ENCODE data around the gene ERH. TPM values are rescaled to one million over a fixed set of nuclear protein-coding genes. Genes with fewer than 3 reads are reported as not detected.

Gene ERH
- total RNA-seq, 1 donor from 2014 or later = 441 TPM

GRCh38 chr14:69342928-69343525 lies 55.1 kb downstream of the ERH start:
- Mint-ChIP-seq H3K4me1 (no peaks in the 10 kb centered on the region), H3K9me3 (no peaks in the 10 kb centered on the region), H3K4me3 (no peak overlapping the region), H3K27ac (no peak overlapping the region), H3K36me3 (ENCODE audit: low read depth) (no peaks in the 10 kb centered on the region), H3K27me3 (peaks cover 23% of the 10 kb centered on the region)
- no peak for DNase-seq
- intact Hi-C loops (cut with micrococcal nuclease) = no loop called here

- no peak overlapping the region for H3K27ac Mint-ChIP-seq
- H3K4me3 Mint-ChIP-seq = no peak overlapping the region
- no peaks in the 10 kb centered on the region for H3K36me3 Mint-ChIP-seq (ENCODE audit: low read depth)
- H3K27me3 Mint-ChIP-seq = peaks cover 22% of the 10 kb centered on the region
- DNase-seq = no peak
- peaks cover 8% of the 10 kb centered on the region for H3K4me1 Mint-ChIP-seq
- intact Hi-C loops (cut with micrococcal nuclease) = no loop called here
- no peaks in the 10 kb centered on the region for H3K9me3 Mint-ChIP-seq
Observed at GRCh38 chr14:69339426-69339825, 58.7 kb downstream of the ERH start.

- intact Hi-C loops (cut with micrococcal nuclease) = no loop called here
- DNase-seq = no peak
Observed at GRCh38 chr14:69337984-69338383, 60.1 kb downstream of the ERH start.

GRCh38 chr14:69335371-69335771 lies 62.7 kb downstream of the ERH start:
- DNase-seq = peak; percentile 74
- H3K27ac Mint-ChIP-seq = no peak overlapping the region
- H3K27me3 Mint-ChIP-seq = peaks cover 3% of the 10 kb centered on the region
- H3K9me3 Mint-ChIP-seq = no peaks in the 10 kb centered on the region
- no peaks in the 10 kb centered on the region for H3K36me3 Mint-ChIP-seq (ENCODE audit: low read depth)
- H3K4me3 Mint-ChIP-seq = no peak overlapping the region
- intact Hi-C loops (cut with micrococcal nuclease) = no loop called here
- peaks cover 8% of the 10 kb centered on the region for H3K4me1 Mint-ChIP-seq

More at GRCh38 chr14:69337984-69338383, 60.1 kb downstream of the ERH start:
- peaks cover 8% of the 10 kb centered on the region for H3K4me1 Mint-ChIP-seq
- H3K27me3 Mint-ChIP-seq = peaks cover 17% of the 10 kb centered on the region
- H3K9me3 Mint-ChIP-seq = no peaks in the 10 kb centered on the region
- no peaks in the 10 kb centered on the region for H3K36me3 Mint-ChIP-seq (ENCODE audit: low read depth)
- no peak overlapping the region for H3K4me3 Mint-ChIP-seq
- H3K27ac Mint-ChIP-seq = no peak overlapping the region

GRCh38 chr14:69334576-69334975 lies 63.5 kb downstream of the ERH start:
- H3K27ac Mint-ChIP-seq = no peak overlapping the region
- no peak for DNase-seq
- peaks cover 8% of the 10 kb centered on the region for H3K4me1 Mint-ChIP-seq
- H3K9me3 Mint-ChIP-seq = no peaks in the 10 kb centered on the region
- intact Hi-C loops (cut with micrococcal nuclease) = no loop called here
- peaks cover 3% of the 10 kb centered on the region for H3K27me3 Mint-ChIP-seq
- H3K4me3 Mint-ChIP-seq = no peak overlapping the region
- no peaks in the 10 kb centered on the region for H3K36me3 Mint-ChIP-seq (ENCODE audit: low read depth)

- intact Hi-C loops (cut with micrococcal nuclease) = no loop called here
- no peak for DNase-seq
- Mint-ChIP-seq H3K4me3 (no peak overlapping the region), H3K9me3 (no peaks in the 10 kb centered on the region), H3K4me1 (peaks cover 8% of the 10 kb centered on the region), H3K27ac (no peak overlapping the region), H3K27me3 (peaks cover 3% of the 10 kb centered on the region), H3K36me3 (ENCODE audit: low read depth) (no peaks in the 10 kb centered on the region)
Observed at GRCh38 chr14:69333791-69334337, 64.2 kb downstream of the ERH start.

GRCh38 chr14:69332782-69333395 lies 65.2 kb downstream of the ERH start:
- no peak for DNase-seq
- intact Hi-C loops (cut with micrococcal nuclease) = no loop called here
- Mint-ChIP-seq H3K4me1 (peaks cover 8% of the 10 kb centered on the region), H3K27ac (no peak overlapping the region), H3K27me3 (peaks cover 3% of the 10 kb centered on the region), H3K9me3 (no peaks in the 10 kb centered on the region), H3K36me3 (ENCODE audit: low read depth) (no peaks in the 10 kb centered on the region), H3K4me3 (no peak overlapping the region)

- no peaks in the 10 kb centered on the region for H3K9me3 Mint-ChIP-seq
Observed at GRCh38 chr14:69331206-69331605, 66.9 kb downstream of the ERH start.

More at GRCh38 chr14:69331206-69331605, 66.9 kb downstream of the ERH start:
- intact Hi-C loops (cut with micrococcal nuclease) = no loop called here
- Mint-ChIP-seq H3K27me3 (no peaks in the 10 kb centered on the region), H3K27ac (no peak overlapping the region), H3K4me3 (no peak overlapping the region), H3K4me1 (peaks cover 5% of the 10 kb centered on the region), H3K36me3 (ENCODE audit: low read depth) (no peaks in the 10 kb centered on the region)
- DNase-seq = no peak

Other genes starting within 250 kb of the ERH start
- 29.8 and 29.9 TPM in 2 replicates for gene DCAF5, start 245.2 kb downstream of the ERH start, total RNA-seq
- 6.3 and 7.5 TPM in 2 replicates for gene EXD2, start 206.8 kb downstream of the ERH start, total RNA-seq
- 0.05 TPM in 1 of 2 replicates, not detected in the other for gene GALNT16, start 138.1 kb downstream of the ERH start, total RNA-seq
- gene SLC39A9, start 393 bp upstream of the ERH start, total RNA-seq = 49.5 and 53.4 TPM in 2 replicates
- gene PLEKHD1, start 86.4 kb upstream of the ERH start, total RNA-seq = 0.12 TPM in 1 of 2 replicates, not detected in the other
- 0.05 TPM in 1 of 2 replicates, not detected in the other for gene CCDC177, start 176.6 kb upstream of the ERH start, total RNA-seq
- gene SUSD6, start 213.3 kb upstream of the ERH start, total RNA-seq = 73.4 and 78.9 TPM in 2 replicates

All from activated CD4-positive, alpha-beta T cell treated with anti-CD3 and anti-CD28 coated beads, Interleukin-2, amount 10 ng/mL, durations not matched to agents 24 days and 14 days (primary cell).